ENCODE results near the gene CD7.

Gene CD7

GRCh38 chr17:82300228-82300627 lies 17.2 kb downstream of the CD7 start:
- H3K4me1 ChIP-seq (ENCODE audit: control insufficient read depth, insufficient read depth, low read length), result peaks cover 13% of the 10 kb centered on the region
- no peak overlapping the region for H3K4me3 ChIP-seq (ENCODE audit: low read depth, low read length)
- H3K36me3 ChIP-seq (ENCODE audit: control insufficient read depth in 2 of 2, insufficient read depth in 1 of 2, low read length in 2 of 2), result no peaks in the 10 kb centered on the region
- POLR2A ChIA-PET, result interaction anchor here (1.5 to 1.9 kb wide), 2 partner anchors 8 to 31 kb away, joined by 3 to 7 read pairs; no protein-coding TSS in a partner anchor
- CTCF ChIA-PET, result interaction anchor here (0.6 to 2.3 kb wide), 14 partner anchors 9 to 128 kb away, joined by 3 to 11 read pairs (median 3); partner anchors contain the start of gene CD7
- no peak overlapping the region for H3K27ac ChIP-seq (ENCODE audit: extremely low read depth, low read depth, low read length)
- no peaks in the 10 kb centered on the region for H3K9me3 ChIP-seq (ENCODE audit: control insufficient read depth, insufficient read depth, low read depth, low read length)
- TF ChIP-seq ZNF560 (tag by site-specific recombination; IDR thresholded peaks at IDR 0.05; ENCODE audit: borderline replicate concordance), result no peak
- TF ChIP-seq ZNF18 (tag by site-specific recombination; IDR thresholded peaks at IDR 0.05), result no peak
- no peak for TF ChIP-seq ZNF707 (tag by site-specific recombination; IDR thresholded peaks at IDR 0.05)
- no peak for TF ChIP-seq ZNF639 (tag by site-specific recombination; IDR thresholded peaks at IDR 0.05)
- no peak for TF ChIP-seq ZNF596 (tag by site-specific recombination; IDR thresholded peaks at IDR 0.05)
- no peak for TF ChIP-seq ZNF221 (tag by site-specific recombination; IDR thresholded peaks at IDR 0.05; ENCODE audit: borderline replicate concordance)
- no peak for TF ChIP-seq KLF9 (tag by site-specific recombination; IDR thresholded peaks at IDR 0.05; ENCODE audit: low read depth)
- TF ChIP-seq KLF8 (tag by site-specific recombination; IDR thresholded peaks at IDR 0.05), result no peak

GRCh38 chr17:82299452-82299851 lies 18.0 kb downstream of the CD7 start:
- no peak overlapping the region for H3K27ac ChIP-seq (ENCODE audit: extremely low read depth, low read depth, low read length)
- TF ChIP-seq MEIS1 (CRISPR knock-in tag; IDR thresholded peaks at IDR 0.05; ENCODE audit: borderline replicate concordance), result no peak
- no peak for TF ChIP-seq TCF7L2 (IDR thresholded peaks at IDR 0.05; ENCODE audit: borderline replicate concordance, low read depth, low read length)
- no peak for TF ChIP-seq ZNF266 (tag by site-specific recombination; IDR thresholded peaks at IDR 0.05; ENCODE audit: low read depth)
- TF ChIP-seq YY2 (tag by site-specific recombination; IDR thresholded peaks at IDR 0.05), result no peak
- TF ChIP-seq ZNF529 (tag by site-specific recombination; IDR thresholded peaks at IDR 0.05; ENCODE audit: insufficient replicate concordance), result no peak
- no peak for TF ChIP-seq ZFHX2 (tag by site-specific recombination; conservative IDR thresholded peaks at IDR 0.05)
- no peak for TF ChIP-seq ZBTB6 (tag by site-specific recombination; IDR thresholded peaks at IDR 0.05)
- no peak for TF ChIP-seq ZNF544 (tag by site-specific recombination; IDR thresholded peaks at IDR 0.05)
- no peak for TF ChIP-seq ZNF449 (tag by site-specific recombination; IDR thresholded peaks at IDR 0.05)
- H3K36me3 ChIP-seq (ENCODE audit: control insufficient read depth in 2 of 2, insufficient read depth in 1 of 2, low read length in 2 of 2), result no peaks in the 10 kb centered on the region
- no peaks in the 10 kb centered on the region for H3K9me3 ChIP-seq (ENCODE audit: control insufficient read depth, insufficient read depth, low read depth, low read length)
- ChIA-PET CTCF (interaction anchor here (0.5 to 2.3 kb wide), 9 partner anchors 14 to 907 kb away, joined by 3 to 11 read pairs (median 4); no protein-coding TSS in a partner anchor), POLR2A (no interaction called here)
- no peak overlapping the region for H3K4me3 ChIP-seq (ENCODE audit: low read depth, low read length)
- peaks cover 13% of the 10 kb centered on the region for H3K4me1 ChIP-seq (ENCODE audit: control insufficient read depth, insufficient read depth, low read length)

Measured in HEK293 (cell line).